Measurements from ENCODE around the gene CD248.

- no peak for TF ChIP-seq CTCF (IDR thresholded peaks at IDR 0.05)
- no peak for TF ChIP-seq ZFX (IDR thresholded peaks at IDR 0.05; ENCODE audit: borderline replicate concordance)
These were observed 44.7 kb upstream of the CD248 start for GRCh38 chr11:66361502-66361941.
